ENCODE data around the gene TMEM215.
"Not testable (repeated sequence)": the region's sequence is repeated elsewhere in the genome, so short reads cannot be mapped to it uniquely, and the experiment has no call there.

The TMEM215 gene, protein sequence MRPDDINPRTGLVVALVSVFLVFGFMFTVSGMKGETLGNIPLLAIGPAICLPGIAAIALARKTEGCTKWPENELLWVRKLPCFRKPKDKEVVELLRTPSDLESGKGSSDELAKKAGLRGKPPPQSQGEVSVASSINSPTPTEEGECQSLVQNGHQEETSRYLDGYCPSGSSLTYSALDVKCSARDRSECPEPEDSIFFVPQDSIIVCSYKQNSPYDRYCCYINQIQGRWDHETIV
- total RNA-seq: 0 reads per million in 2 donors

DNA sequence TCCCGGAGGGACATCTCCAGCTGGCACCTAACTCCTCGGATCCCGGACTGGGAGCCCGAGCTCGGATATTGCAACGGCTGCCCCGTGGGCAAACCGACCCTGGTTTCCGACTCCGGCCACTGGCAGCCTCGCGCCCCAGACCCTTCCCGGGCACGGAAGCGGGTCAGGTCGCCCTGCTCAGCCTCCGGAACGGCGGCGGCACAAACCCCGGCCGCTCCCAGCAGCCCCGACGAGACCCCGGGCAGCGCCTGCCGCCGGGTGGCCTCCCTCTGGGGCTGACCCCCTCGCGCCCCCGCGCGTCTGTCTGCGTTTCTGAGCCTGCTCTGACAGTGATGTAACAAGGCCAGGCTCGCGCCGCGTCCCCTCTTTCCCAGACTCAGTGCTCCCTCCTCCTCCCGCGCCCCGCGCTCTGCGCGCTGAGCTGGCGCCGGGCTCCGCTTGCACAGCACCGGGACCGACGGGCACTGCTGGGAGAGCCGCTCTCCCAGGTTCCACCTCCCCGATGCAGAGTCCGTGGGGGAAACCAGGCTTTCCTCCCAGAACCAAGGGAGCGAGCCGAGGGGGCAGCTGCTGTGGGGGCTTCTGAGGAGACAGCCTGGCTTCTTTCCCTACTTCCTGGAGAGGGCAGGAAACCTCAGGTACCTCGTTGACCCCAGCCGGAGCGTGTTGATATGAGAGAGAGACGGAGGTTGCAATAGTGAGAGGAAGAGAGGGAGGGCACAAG, at the start of gene TMEM215:
TMEM215 (plus strand) TSS at position 373 of the 724 bp plus-strand sequence. CDS start 644 bp downstream, outside the sequence.
- no peak for DNase-seq

DNA sequence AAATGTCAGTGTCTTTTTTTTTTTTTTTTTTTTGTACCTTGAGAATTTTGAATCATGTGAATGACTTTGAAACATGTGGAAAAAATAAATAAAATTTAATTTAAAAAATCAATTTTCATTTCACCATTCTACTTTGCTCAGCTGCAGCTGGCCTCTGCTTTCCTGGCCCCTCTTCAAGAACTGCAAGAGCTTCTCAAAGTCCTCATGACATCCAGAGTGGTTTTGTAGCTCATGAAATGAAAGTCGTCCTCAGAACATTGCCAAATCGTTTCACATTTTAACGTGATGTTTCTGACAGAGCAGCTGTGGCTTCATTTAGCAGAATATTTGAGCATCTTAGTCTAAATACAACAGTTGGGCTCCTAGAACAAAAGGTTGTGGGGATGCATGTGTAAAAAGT, 47.9 kb upstream of the TMEM215 start:
- DNase-seq: no peak

DNA sequence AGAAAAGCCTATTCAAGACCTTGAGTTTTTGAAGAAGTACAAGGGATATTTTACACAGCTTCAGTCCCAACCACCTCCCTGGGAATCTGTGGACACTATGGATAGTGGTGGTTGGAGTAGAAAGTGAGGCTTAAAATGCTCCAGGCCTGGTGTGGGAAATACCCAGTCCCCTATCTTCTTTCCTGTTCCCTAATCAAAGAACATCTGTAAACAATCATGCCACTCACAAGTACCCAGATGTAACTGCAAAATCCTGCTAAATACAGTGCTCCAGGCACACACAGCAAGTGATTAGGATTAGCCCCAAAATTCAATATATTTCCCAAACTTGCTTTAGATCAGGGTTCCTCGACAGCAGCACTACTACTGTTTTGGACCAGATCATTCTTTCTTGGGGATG, 46.0 kb upstream of the TMEM215 start:
- DNase-seq: no peak

DNA sequence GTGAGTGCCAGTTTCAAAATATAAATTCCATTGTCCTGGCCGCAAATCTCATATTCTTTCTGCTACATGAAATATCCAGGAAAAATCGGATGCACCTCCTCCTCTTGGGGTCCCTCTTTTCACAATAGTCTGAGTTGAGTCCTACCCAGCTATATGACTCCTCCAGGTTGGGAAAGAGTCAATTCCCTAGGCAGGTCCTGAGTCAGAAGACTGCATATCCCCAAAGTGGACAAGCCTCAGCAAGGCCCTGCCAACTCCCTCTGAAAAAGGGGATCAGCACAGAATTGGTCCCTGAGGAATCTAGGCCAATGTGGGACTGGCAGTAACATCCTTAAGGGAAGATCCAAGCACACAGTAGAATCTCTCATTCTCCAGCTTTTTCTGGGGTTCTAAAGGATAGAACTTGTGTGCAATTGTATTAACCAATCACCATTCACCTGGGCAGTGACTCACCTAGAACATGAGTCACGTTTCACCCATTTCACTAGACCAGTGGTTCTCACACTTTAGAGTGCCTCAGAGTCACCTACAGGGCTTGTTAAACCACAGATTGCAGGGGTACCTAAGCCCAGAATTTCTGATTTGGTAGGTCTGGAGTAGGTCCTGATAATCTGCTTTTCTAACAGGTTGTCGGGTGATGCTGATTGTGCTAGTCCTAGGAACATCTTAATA, 44.7 kb upstream of the TMEM215 start:
- no peak for DNase-seq

DNA sequence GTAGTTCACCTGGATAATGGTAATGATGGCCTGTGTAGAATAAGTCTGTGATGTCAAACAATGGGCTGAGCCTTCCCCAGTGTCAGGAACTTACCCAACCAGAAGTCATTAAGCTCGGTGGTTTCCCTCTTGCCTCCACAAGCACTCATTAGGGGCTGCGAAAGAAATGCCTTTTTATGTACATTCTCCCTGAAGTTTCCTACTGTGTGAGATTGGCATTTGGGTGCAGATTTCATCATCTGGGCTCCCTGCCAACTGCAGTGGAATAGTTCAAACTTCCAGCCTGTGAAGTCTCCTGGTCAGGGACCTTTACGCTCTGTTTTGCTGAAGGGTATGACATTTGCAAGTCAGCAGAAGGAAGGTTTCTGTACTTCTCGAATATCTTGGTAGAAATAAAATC, 41.6 kb upstream of the TMEM215 start:
- no peak for DNase-seq

DNA sequence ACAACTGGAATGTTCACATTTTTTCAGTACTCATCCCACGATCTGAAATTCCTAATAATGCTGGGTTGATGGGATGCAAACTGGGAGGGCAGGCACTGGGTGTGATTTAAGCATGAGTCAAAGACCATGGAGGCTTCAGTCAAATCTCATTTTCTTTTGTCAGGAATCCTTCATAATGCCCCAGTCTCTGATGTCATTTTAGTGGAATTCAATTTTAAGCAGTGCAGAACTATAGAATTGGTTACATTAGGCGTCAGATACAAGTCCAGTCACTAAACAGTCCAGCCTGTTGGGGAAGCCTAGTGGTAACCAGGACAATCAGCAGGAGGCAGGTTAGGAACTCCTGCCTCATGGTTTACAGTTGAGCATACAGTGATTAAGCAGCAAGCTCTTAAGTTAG, 41.0 kb upstream of the TMEM215 start:
- DNase-seq: no peak

DNA sequence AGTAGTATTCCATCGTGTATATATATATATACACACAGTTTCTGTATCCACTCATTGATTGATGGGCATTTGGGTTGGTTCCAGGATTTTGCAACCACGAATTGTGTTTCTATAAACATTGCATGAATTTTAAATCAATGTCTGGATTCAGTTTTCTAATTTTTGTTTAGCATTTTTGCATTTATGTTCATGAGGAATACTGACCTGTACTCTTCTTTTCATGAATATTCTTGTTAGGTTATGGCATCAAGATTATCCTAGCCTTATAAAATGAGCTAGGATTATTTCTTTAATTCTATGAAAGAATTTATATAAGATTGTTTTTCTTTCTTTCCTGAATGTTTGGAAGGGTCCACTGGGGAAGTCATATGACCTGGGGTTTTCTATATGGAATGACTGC, 35.3 kb upstream of the TMEM215 start:
- DNase-seq: no peak

DNA sequence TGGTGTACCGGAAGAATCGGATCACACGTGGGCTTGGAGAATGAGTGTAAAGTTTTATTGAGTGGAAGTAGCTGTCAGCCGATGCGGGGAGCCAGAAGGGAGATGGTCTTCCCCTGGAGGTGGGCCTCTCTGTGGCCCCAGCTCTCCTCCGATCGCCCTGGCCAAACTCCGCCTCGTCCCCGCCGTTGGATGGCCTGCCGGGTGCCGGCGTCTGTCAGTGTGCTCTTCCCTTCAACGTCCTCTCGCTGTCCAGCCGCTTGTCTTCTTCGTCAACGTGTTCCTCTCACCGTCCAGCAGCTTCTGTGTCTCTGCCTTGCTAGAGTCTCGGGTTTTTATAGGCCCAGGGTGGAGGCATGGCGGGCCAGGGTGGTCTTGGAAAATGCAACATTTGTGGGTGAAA, 27.6 kb upstream of the TMEM215 start:
- DNase-seq: no peak

DNA sequence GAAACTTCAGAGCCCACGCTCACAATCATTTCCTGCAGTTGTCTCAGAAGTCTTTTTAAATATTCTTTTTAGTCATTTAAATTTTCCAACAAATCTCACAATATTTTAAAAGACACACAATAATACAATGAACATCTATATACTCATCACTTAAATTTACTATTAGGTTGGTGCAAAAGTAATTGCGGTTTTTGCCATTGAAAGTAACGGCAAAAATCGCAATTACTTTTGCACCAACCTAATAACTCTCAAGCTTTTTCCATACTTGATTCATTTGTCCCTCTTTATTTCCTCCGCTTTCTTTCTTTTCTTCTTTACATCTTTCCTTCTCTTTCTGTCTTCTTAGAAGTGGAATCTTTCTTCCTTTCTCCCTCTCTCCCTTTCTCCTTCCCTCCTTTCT, 19.2 kb upstream of the TMEM215 start:
- DNase-seq: no peak

DNA sequence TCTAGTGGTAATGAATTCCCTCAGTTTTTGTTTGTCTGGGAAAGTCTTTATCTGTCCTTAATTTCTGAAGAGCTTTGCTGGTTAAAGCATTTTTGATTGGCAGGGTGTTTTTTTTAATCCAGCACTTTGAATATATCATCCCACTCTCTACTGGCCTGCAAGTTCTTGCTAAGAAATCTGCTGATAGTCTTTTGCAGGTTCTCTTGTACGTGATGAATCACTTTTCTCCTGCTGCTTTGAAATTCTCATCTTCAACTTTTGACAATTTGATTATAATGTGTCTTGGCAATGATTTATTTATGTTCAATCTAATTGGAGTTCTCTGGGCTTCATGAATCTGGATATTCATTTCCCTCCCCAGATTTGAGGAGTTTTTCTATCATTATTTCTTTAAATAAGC, 8.1 kb upstream of the TMEM215 start:
- DNase-seq: no peak

DNA sequence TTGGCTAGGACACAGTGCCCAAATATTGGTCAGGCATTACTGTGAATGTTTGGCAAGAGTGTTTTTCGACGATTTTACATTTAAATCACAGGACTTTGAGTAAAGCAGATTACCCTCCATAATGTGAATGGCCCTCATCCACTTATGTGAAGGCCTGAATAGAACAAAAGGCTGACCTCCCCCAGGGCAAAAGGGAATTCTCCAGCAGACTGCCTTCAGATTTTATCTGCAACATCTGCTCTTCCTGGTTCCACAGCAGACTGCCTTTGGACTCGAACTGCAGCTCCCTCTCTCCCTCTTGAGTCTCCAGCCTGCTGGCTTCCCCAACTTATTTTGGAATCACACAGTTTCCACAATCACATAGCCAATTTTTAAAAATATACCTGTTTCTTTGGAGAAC, 7.1 kb upstream of the TMEM215 start:
- no peak for DNase-seq

DNA sequence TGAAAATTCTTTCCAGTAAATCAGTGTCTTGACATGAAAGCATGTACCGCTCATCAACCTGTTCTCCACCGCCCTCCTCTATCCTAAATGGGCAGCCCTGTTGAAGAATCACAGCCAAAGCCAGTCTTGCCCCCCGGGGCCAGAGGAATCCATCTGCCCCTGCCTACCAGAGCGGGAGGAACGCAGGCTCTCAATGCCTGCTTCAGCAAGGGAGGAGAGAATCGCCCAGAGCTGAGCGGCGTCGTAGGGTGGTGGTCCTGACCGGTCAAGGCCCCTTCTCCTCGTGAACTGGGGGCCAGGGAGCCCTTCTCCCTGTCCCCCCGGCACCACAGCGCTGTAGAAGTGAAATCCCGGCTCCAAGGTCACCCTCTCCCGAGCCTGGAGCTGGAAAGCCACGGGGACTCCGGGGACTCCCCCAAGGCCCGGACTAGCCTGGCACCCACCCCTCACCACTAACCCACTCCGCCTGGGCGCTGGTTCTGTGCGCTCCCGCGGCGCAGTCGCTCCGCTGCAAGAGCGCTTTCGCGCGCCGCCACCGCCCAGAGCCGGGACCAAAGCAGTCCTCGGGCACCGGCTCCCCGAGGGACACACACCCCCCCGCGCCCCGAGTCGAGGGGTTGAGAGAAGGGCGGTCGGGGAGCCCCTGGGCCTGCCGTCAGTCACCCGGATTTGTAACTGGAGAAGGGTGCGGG, 718 bp upstream of the TMEM215 start:
- DNase-seq: no peak

DNA sequence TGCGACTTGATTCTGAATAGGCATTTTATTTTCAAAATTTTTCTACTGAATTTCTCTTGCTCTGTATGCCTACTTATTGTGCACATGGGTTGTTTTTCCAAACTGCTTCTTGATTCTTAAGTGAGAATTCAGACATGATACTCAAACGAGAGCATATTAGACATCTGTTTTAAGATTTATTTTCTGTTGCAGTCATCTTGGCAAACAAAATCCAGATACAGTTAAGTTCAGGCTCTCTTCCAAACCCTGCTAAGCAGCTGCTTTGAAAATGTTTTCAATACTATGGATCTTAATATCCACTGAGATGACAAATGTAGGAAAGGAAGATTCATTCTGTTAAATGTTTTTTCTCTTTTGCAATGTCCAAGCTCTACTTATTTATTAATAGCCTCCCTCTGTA, 4.5 kb downstream of the TMEM215 start:
- DNase-seq: no peak

DNA sequence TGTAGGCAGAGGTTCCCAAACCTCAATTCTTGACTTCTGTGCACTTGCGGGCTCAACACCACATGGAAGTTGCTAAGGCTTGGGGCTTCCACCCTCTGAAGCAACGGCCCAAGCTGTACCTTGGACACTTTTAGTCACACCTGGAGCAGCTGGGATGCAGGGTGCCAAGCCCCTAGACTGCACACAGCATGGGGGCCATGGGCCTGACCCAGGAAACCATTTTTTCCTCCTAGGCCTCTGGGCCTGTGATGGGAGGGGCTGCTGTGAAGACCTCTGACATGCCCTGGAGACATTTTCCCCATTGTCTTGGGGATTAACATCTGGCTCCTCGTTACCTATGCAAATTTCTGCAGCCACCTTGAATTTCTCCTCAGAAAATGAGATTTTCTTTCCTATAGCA, 12.7 kb downstream of the TMEM215 start:
- DNase-seq: not testable (repeated sequence)

DNA sequence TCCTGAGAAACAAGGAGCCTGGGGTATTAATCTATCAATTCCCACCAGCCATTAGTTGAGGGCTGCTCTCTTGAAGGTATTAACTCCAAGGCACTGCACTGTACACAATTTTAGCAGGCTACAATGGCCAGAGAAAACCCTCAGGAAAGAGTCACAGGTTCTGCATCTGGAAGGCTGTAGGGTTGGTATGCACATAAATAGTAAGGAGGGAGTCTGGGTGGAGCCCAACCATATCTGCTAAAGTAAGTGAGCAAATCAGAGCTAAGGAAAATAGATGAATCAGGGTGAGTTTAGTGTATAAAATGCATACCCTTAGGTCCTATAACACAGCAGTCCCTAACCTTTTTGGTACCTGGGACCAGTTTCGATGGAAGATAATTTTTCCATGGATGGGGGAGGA, 18.2 kb downstream of the TMEM215 start:
- no peak for DNase-seq

DNA sequence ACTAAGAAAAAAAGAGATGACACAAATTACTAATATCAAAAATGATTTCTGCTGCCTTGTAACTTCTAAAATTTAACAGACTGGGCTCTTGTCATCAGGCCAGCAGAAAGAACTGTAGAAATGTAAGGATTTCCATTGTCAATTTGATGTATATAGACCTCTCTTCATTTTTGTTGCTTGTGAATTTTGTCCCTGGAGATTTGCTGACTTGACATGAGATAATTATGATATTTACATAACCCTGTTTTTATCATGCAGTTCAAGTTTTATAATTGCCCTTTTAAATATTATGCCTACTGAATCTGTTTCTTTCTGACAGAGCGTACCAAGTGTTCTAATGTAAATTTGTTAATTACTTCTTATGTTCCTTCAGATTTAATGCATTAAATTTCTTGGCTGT, 23.9 kb downstream of the TMEM215 start:
- no peak for DNase-seq

DNA sequence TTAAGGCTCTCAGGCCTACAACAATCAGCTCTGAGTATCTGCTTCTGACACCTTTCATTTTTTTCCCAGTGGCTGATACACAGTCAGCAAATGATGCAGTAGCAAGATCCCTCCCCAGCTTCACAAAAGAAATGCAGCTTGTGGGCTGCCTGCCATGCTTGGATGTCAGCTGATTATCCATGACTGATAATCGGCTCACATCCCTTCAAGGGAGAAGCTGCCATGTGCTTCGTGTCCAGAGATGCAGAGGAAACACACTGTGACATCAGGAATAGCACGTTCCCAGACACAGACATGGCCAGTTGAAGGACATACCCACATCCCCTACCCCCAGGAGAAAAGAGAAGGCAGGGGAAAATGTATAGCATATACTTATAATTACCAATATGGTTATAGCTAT, 27.9 kb downstream of the TMEM215 start:
- no peak for DNase-seq

DNA sequence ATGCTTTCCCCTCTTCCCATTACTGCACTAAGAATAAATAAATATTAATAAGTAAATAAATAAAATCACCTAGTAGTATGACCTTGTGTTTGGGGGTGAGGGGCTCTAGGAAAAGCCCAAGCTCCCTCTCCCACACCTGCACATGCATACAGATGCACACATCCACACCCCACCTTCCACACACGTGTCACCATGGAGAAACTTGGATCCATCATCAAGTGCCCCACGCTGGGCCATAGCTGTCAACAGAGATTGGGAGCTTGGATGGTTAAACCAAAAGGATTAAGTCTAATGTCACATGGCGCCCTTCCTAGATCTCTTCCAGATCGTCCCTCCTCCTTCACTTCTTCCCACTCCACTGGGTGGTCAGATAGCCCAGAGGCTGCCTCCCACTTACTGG, 37.0 kb downstream of the TMEM215 start:
- no peak for DNase-seq

DNA sequence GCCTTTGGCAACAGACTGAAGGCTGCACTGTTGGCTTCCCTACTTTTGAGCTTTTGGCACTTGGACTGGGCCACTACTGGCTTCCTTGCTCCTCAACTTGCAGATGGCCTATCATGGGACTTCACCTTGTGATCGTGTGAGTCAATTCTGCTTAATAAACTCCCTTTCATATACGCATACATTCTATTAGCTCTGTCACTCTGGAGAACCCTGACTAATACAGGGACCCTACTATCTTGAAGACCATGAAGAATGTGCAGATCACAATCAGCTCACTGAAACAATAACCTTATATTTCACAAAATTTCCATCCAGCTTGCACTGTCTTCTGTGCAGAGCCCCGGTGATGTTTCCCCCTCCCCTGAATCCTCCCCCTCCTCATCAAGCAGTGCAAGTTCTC, 39.8 kb downstream of the TMEM215 start:
- no peak for DNase-seq

DNA sequence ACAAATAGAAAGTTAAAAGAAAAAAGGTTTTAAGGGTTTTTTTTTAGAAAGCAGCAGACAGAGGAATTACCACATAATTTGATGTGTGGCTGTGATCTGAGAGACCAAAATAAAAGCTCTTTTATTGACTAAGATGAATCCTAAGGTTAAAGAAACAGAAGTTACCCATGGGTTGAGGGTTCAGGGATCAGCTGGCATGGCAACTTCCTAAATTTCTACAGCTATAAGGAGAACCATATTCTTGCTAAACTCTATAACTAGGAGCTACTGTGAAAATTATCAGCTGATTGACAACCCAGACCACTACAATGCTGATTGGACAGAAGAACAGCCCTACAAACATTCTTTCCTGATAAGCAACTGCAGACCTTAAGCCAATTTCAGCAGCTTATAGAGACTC, 40.2 kb downstream of the TMEM215 start:
- no peak for DNase-seq

DNA sequence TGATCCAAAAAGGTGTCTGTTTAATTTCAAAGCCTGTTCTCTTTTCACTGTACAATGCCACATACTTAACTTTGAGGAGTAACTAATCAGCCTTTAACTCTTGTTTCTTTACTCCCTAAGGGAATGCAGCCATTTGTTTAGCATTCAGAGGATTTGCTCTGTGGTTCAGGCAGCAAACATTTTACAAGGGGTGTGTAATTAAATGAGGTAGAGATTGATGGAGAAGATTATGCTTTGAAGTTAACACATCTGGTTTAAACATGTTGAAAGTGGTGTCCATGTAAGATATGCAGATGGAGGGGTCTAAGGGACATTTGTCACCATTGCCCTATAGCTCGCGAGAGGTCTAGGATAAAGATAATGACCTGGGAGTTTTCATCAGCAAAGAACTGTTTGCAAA, 41.9 kb downstream of the TMEM215 start:
- DNase-seq: no peak

DNA sequence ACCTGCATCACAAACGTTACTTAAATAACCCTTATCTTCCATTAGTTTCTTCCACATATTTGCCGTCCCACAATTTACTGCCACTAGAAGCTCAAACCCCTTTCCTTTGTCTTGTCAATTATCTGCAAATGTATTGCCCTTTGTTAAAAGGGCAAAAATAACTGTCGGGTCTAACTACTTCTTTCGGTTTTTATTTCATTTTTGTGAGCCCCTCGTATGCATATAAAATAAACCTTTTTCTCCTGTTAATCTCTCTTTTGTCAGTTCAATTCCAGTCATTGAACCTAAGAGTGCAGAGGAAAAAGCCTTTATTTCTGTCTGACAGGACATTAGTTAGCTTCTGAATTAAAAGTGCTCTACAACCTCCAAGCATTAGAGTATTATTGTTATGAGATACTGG, 45.5 kb downstream of the TMEM215 start:
- DNase-seq: no peak

DNA sequence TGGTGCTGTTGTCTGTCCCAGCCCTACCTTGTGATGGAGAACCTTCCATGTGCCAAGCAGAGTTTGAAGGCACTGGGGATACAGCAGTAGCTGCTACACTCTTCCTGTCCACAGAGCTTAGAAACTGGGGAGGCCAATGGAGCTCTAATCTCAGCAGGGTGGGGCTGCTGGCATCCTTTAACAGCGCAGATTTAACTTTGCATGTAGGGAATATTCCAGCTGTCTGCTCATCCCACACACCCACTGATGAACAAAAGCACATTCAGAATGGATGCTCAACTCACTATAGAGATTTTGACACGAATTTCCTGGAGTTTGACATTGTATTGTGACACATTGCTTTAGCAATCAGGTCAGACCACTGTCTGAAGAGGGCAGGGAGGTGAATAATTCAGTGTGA, 49.0 kb downstream of the TMEM215 start:
- no peak for DNase-seq
